GM12878 (cell line): Measurements from ENCODE around the gene AP1AR. TPM values are rescaled to one million over a fixed set of nuclear protein-coding genes. Genes with fewer than 3 reads are reported as not detected.

ENCODE experiments used
- ESRRA ChIP-seq: IDR thresholded peaks from 2 replicates; pipeline ENCODE4 v1.6.1; 2012; ENCODE audit warnings: mild to moderate bottlenecking, low read length, improper control_type of control experiment
- HCFC1 ChIP-seq: fragments of 150-350 bp; IDR thresholded peaks from 2 replicates; pipeline ENCODE4 v1.6.1; 2014; ENCODE audit warnings: low read length
- IRF4 ChIP-seq: IDR thresholded peaks from 2 replicates; pipeline ENCODE4 v1.6.1; 2011; ENCODE audit warnings: low read depth, low read length
- JUND ChIP-seq: IDR thresholded peaks from 2 replicates; pipeline ENCODE4 v1.6.1; 2012; ENCODE audit warnings: low read depth, mild to moderate bottlenecking, low read length, improper control_type of control experiment, moderate library complexity
- LARP7 ChIP-seq: fragments of 450-650 bp; IDR thresholded peaks from 2 replicates; pipeline ENCODE4 v1.6.1; 2017; ENCODE audit warnings: mild to moderate bottlenecking
- MAX ChIP-seq: IDR thresholded peaks from 2 replicates; pipeline ENCODE4 v1.6.1; 2012; ENCODE audit warnings: low read depth, low read length, improper control_type of control experiment
- MLLT1 ChIP-seq: fragments of 450-650 bp; IDR thresholded peaks from 2 replicates; pipeline ENCODE4 v1.6.1; 2016; ENCODE audit warnings: mild to moderate bottlenecking
- MXI1 ChIP-seq: fragments of 150-350 bp; IDR thresholded peaks from 2 replicates; pipeline ENCODE4 v1.6.1; 2011; ENCODE audit warnings: low read depth, mild to moderate bottlenecking, inconsistent platforms, low read length, improper control_type of control experiment
- NFIC ChIP-seq: IDR thresholded peaks from 2 replicates; pipeline ENCODE4 v1.6.1; 2012; ENCODE audit warnings: low read depth, mild to moderate bottlenecking, inconsistent platforms, low read length, moderate library complexity
- NFYB ChIP-seq: IDR thresholded peaks from 2 replicates; pipeline ENCODE4 v1.6.1; 2011; ENCODE audit warnings: low read depth, mild to moderate bottlenecking, low read length, improper control_type of control experiment, moderate library complexity; ENCODE audit not compliant: insufficient read depth
- RBBP5 ChIP-seq: fragments of 200-600 bp; sonication (generic); conservative IDR thresholded peaks from 2 replicates; pipeline ENCODE4 v1.6.1; 2016
- RFX5 ChIP-seq: IDR thresholded peaks from 2 replicates; pipeline ENCODE4 v1.6.1; 2011; ENCODE audit warnings: low read depth, low read length, improper control_type of control experiment
- SMARCA5 ChIP-seq: fragments of 450-650 bp; IDR thresholded peaks from 2 replicates; pipeline ENCODE4 v1.6.1; 2017; ENCODE audit warnings: mild to moderate bottlenecking
- SMC3 ChIP-seq: IDR thresholded peaks from 2 replicates; pipeline ENCODE4 v1.6.1; 2011; ENCODE audit warnings: low read length, improper control_type of control experiment, borderline replicate concordance
- SP1 ChIP-seq: IDR thresholded peaks from one replicate; pipeline ENCODE4 v1.6.1; 2011; ENCODE audit warnings: low read depth, low read length
- STAT3 ChIP-seq: IDR thresholded peaks from 2 replicates; pipeline ENCODE4 v1.6.1; 2011; ENCODE audit warnings: low read depth, low read length, improper control_type of control experiment
- TAF1 ChIP-seq: IDR thresholded peaks from 2 replicates; pipeline ENCODE4 v1.6.1; 2011; ENCODE audit warnings: mild to moderate bottlenecking, low read depth, low read length, borderline replicate concordance
- polyA plus RNA-seq, 11 experiments: library from polyadenylated mRNA; depleted of rRNA in 4 of 11; unstranded in 6 of 11; stranded (reverse) in 5 of 11; fragments of >200 nt; fragmentation: Nextera tagmentation in 4 of 11; fragmentation: Illumina TruSeq in 1 of 11; extraction: Ambion mirVana in 4 of 11; extraction: Trizol in 1 of 11; gene quantifications; 1 replicate in 1 of 11; 2 replicates in 10 of 11; pipeline versions ENCODE4 v1.2.1 to v1.2.3, GENCODE V29; 2011 to 2016; ENCODE audit warnings: inconsistent platforms in 2 of 11, missing spikeins in 2 of 11, low read depth in 1 of 11
- total RNA-seq, 4 experiments: library from RNA; depleted of rRNA in 3 of 4; stranded (reverse); fragments of >200 nt in 3 of 4; fragmentation: Illumina TruSeq in 1 of 4; extraction: Trizol in 1 of 4; gene quantifications; 2 replicates each; pipeline versions ENCODE4 v1.2.1 to v1.2.3, GENCODE V29; 2013 to 2021
- TF ChIP-seq, protein P1 (sequence below): fragments of 450-650 bp; IDR thresholded peaks from 2 replicates; pipeline ENCODE4 v1.6.1; 2014; ENCODE audit warnings: mild to moderate bottlenecking
- TF ChIP-seq, protein P2 (sequence below): fragments of 450-650 bp; IDR thresholded peaks from 2 replicates; pipeline ENCODE4 v1.6.1; 2017; ENCODE audit warnings: mild to moderate bottlenecking, moderate library complexity
- TF ChIP-seq, protein P3 (sequence below): IDR thresholded peaks from 2 replicates; pipeline ENCODE4 v1.6.1; 2011; ENCODE audit warnings: low read depth, mild to moderate bottlenecking, low read length, moderate library complexity, borderline replicate concordance; ENCODE audit errors: extremely low read depth
- TF ChIP-seq, protein P4 (sequence below): IDR thresholded peaks from 2 replicates; pipeline ENCODE4 v1.6.1; 2012; ENCODE audit warnings: low read length, inconsistent platforms

Gene AP1AR
- total and polyA plus RNA-seq, 10 of the 15 experiments (the other 5 are each of a cell fraction or from before 2014, with no cell fraction given) = 5.6 to 29.1 (median 16.3) TPM

DNA sequence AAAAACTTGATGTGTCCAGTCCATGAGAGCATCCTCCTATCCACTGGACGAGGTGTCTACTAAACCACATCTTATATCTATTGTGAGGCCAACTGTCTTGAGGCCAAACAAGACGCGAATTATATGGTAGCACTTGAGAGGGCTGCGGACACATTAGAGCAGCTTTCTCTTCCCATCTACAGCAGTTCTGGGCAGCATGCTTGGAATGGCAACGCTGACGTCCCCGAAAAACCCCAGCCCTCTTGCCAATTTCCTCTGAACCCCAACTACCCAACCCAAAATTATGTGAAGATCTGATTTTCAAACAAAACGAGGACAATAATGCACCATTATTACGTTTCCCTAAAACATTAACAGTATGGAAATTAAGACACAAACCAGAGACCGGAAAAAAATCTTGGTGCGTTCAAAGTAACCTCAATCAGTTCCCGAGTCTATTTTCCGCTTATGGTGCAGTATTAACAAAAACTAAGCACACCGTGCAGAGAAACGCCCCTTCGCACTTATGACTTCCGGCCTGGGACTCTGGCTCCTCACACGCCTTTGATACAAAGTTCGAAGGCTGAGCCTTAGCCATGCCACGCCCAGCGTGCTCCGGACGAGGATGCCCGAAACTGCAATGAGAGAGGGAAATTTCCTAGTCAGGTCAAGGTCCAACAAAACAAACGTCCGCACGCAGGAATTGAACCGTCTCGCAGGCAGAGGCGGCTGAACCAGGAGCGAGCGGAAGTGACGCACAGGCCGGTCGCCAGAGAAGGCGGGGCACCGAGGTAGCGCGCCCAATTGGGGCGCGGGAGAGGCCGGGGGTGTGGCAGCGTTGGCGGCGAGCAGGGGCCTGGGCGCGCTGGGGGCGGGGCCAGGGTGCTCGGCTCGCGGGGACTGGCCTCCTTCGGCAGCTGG lies 458 bp upstream of the AP1AR start (continued):
- TF ChIP-seq, protein P1, sequence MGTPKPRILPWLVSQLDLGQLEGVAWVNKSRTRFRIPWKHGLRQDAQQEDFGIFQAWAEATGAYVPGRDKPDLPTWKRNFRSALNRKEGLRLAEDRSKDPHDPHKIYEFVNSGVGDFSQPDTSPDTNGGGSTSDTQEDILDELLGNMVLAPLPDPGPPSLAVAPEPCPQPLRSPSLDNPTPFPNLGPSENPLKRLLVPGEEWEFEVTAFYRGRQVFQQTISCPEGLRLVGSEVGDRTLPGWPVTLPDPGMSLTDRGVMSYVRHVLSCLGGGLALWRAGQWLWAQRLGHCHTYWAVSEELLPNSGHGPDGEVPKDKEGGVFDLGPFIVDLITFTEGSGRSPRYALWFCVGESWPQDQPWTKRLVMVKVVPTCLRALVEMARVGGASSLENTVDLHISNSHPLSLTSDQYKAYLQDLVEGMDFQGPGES = no peak
- peak; percentile 32 for TF ChIP-seq SP1
- TF ChIP-seq, protein P2, sequence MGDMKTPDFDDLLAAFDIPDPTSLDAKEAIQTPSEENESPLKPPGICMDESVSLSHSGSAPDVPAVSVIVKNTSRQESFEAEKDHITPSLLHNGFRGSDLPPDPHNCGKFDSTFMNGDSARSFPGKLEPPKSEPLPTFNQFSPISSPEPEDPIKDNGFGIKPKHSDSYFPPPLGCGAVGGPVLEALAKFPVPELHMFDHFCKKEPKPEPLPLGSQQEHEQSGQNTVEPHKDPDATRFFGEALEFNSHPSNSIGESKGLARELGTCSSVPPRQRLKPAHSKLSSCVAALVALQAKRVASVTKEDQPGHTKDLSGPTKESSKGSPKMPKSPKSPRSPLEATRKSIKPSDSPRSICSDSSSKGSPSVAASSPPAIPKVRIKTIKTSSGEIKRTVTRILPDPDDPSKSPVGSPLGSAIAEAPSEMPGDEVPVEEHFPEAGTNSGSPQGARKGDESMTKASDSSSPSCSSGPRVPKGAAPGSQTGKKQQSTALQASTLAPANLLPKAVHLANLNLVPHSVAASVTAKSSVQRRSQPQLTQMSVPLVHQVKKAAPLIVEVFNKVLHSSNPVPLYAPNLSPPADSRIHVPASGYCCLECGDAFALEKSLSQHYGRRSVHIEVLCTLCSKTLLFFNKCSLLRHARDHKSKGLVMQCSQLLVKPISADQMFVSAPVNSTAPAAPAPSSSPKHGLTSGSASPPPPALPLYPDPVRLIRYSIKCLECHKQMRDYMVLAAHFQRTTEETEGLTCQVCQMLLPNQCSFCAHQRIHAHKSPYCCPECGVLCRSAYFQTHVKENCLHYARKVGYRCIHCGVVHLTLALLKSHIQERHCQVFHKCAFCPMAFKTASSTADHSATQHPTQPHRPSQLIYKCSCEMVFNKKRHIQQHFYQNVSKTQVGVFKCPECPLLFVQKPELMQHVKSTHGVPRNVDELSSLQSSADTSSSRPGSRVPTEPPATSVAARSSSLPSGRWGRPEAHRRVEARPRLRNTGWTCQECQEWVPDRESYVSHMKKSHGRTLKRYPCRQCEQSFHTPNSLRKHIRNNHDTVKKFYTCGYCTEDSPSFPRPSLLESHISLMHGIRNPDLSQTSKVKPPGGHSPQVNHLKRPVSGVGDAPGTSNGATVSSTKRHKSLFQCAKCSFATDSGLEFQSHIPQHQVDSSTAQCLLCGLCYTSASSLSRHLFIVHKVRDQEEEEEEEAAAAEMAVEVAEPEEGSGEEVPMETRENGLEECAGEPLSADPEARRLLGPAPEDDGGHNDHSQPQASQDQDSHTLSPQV = no peak
- TF ChIP-seq HCFC1 = 0 out of 2 replicates have a peak, but pooled peaks have one; percentile 30
- peak; percentile 57 for TF ChIP-seq MLLT1
- peak; percentile 70; the same call in 1 of the 2 replicates for TF ChIP-seq MXI1
- TF ChIP-seq LARP7 = no peak
- peak; percentile 51; the same call in 1 of the 2 replicates for TF ChIP-seq TAF1
- peak; percentile 64; the same call in 1 of the 2 replicates for TF ChIP-seq NFYB
- TF ChIP-seq JUND = no peak
- peak; percentile 82; the same call in 1 of the 2 replicates for TF ChIP-seq MAX
- TF ChIP-seq, protein P3, sequence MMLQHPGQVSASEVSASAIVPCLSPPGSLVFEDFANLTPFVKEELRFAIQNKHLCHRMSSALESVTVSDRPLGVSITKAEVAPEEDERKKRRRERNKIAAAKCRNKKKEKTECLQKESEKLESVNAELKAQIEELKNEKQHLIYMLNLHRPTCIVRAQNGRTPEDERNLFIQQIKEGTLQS = no peak
- 0 out of 2 replicates have a peak, but pooled peaks have one; percentile 21 for TF ChIP-seq ESRRA
- no peak for TF ChIP-seq RFX5
- no peak for TF ChIP-seq SMARCA5
- 0 out of 2 replicates have a peak, but pooled peaks have one; percentile 13 for TF ChIP-seq SMC3
- TF ChIP-seq RBBP5 = no peak
- no peak for TF ChIP-seq IRF4
- TF ChIP-seq, protein P4, sequence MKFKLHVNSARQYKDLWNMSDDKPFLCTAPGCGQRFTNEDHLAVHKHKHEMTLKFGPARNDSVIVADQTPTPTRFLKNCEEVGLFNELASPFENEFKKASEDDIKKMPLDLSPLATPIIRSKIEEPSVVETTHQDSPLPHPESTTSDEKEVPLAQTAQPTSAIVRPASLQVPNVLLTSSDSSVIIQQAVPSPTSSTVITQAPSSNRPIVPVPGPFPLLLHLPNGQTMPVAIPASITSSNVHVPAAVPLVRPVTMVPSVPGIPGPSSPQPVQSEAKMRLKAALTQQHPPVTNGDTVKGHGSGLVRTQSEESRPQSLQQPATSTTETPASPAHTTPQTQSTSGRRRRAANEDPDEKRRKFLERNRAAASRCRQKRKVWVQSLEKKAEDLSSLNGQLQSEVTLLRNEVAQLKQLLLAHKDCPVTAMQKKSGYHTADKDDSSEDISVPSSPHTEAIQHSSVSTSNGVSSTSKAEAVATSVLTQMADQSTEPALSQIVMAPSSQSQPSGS = 0 out of 2 replicates have a peak, but pooled peaks have one; percentile 35
- no peak for TF ChIP-seq STAT3
- TF ChIP-seq NFIC = no peak; the same call in 1 of the 2 replicates
